HEK293 (cell line): Measurements from ENCODE around the gene HECTD4.
A peak's percentile ranks its signal among the peaks of the same experiment; 100 is the strongest.

Experiments
- BCL11B ChIP-seq: fragments of 450-650 bp; formaldehyde crosslinking; IDR thresholded peaks from 2 replicates; pipeline ENCODE4 v1.5.1; 2016; ENCODE audit warnings: low read depth, missing biosample characterization, missing genetic modification characterization
- HOXA7 ChIP-seq: sonication (generic); formaldehyde crosslinking; IDR thresholded peaks from 2 replicates; pipeline ENCODE4 v1.8.1; 2022; ENCODE audit warnings: missing genetic modification reagents, borderline replicate concordance
- INSM2 ChIP-seq: fragments of 450-650 bp; formaldehyde crosslinking; IDR thresholded peaks from 2 replicates; pipeline ENCODE4 v1.5.1; 2016; ENCODE audit warnings: missing biosample characterization, missing genetic modification characterization
- KLF10 ChIP-seq: fragments of 450-650 bp; IDR thresholded peaks from 2 replicates; pipeline ENCODE4 v1.5.1; 2018; ENCODE audit warnings: missing biosample characterization, mild to moderate bottlenecking, missing genetic modification characterization
- KLF8 ChIP-seq: fragments of 450-650 bp; formaldehyde crosslinking; IDR thresholded peaks from 2 replicates; pipeline ENCODE4 v1.5.1; 2016; ENCODE audit warnings: missing biosample characterization, missing genetic modification characterization
- MZF1 ChIP-seq: fragments of 450-650 bp; formaldehyde crosslinking; IDR thresholded peaks from 2 replicates; pipeline ENCODE4 v1.5.1; 2017; ENCODE audit warnings: missing biosample characterization, missing genetic modification characterization, borderline replicate concordance
- OVOL3 ChIP-seq: fragments of 450-650 bp; formaldehyde crosslinking; IDR thresholded peaks from 2 replicates; pipeline ENCODE4 v1.5.1; 2016; ENCODE audit warnings: missing biosample characterization, missing genetic modification characterization
- SP2 ChIP-seq: fragments of 450-650 bp; formaldehyde crosslinking; IDR thresholded peaks from 2 replicates; pipeline ENCODE4 v1.5.1; 2016; ENCODE audit warnings: missing biosample characterization, missing genetic modification characterization
- SP3 ChIP-seq: fragments of 450-650 bp; formaldehyde crosslinking; IDR thresholded peaks from 2 replicates; pipeline ENCODE4 v1.5.1; 2016; ENCODE audit warnings: missing biosample characterization, missing genetic modification characterization
- ZBTB10 ChIP-seq: fragments of 450-650 bp; formaldehyde crosslinking; IDR thresholded peaks from 2 replicates; pipeline ENCODE4 v1.5.1; 2016; ENCODE audit warnings: missing biosample characterization, missing genetic modification characterization
- ZBTB17 ChIP-seq: fragments of 450-650 bp; formaldehyde crosslinking; IDR thresholded peaks from 2 replicates; pipeline ENCODE4 v1.5.1; 2016; ENCODE audit warnings: missing biosample characterization, missing genetic modification characterization
- ZBTB20 ChIP-seq: fragments of 450-650 bp; formaldehyde crosslinking; IDR thresholded peaks from 2 replicates; pipeline ENCODE4 v1.5.1; 2016; ENCODE audit warnings: missing biosample characterization, missing genetic modification characterization
- ZBTB6 ChIP-seq: fragments of 450-650 bp; formaldehyde crosslinking; IDR thresholded peaks from 2 replicates; pipeline ENCODE4 v1.5.1; 2017; ENCODE audit warnings: missing biosample characterization, missing genetic modification characterization
- ZNF175 ChIP-seq: fragments of 450-650 bp; formaldehyde crosslinking; IDR thresholded peaks from 2 replicates; pipeline ENCODE4 v1.5.1; 2016; ENCODE audit warnings: missing biosample characterization, missing genetic modification characterization
- ZNF2 ChIP-seq: fragments of 450-650 bp; formaldehyde crosslinking; IDR thresholded peaks from 2 replicates; pipeline ENCODE4 v1.5.1; 2016; ENCODE audit warnings: missing biosample characterization, missing genetic modification characterization
- ZNF239 ChIP-seq: fragments of 450-650 bp; formaldehyde crosslinking; IDR thresholded peaks from 2 replicates; pipeline ENCODE4 v1.5.1; 2016; ENCODE audit warnings: missing biosample characterization, missing genetic modification characterization
- ZNF302 ChIP-seq: fragments of 450-650 bp; formaldehyde crosslinking; IDR thresholded peaks from 2 replicates; pipeline ENCODE4 v1.5.1; 2016; ENCODE audit warnings: missing biosample characterization, missing genetic modification characterization, low read depth
- ZNF350 ChIP-seq: fragments of 450-650 bp; formaldehyde crosslinking; IDR thresholded peaks from 2 replicates; pipeline ENCODE4 v1.5.0; 2017; ENCODE audit warnings: missing biosample characterization, mild to moderate bottlenecking, missing genetic modification characterization
- ZNF416 ChIP-seq: fragments of 450-650 bp; formaldehyde crosslinking; IDR thresholded peaks from 2 replicates; pipeline ENCODE4 v1.5.1; 2016; ENCODE audit warnings: missing biosample characterization, missing genetic modification characterization
- ZNF433 ChIP-seq: fragments of 450-650 bp; formaldehyde crosslinking; IDR thresholded peaks from 2 replicates; pipeline ENCODE4 v1.5.1; 2016; ENCODE audit warnings: missing biosample characterization, missing genetic modification characterization, low read depth
- ZNF513 ChIP-seq: fragments of 450-650 bp; IDR thresholded peaks from 2 replicates; pipeline ENCODE4 v1.5.1; 2018; ENCODE audit warnings: missing biosample characterization, missing genetic modification characterization
- ZNF544 ChIP-seq: fragments of 450-650 bp; formaldehyde crosslinking; IDR thresholded peaks from 2 replicates; pipeline ENCODE4 v1.5.0; 2017; ENCODE audit warnings: missing biosample characterization, missing genetic modification characterization
- ZNF571 ChIP-seq: fragments of 450-650 bp; formaldehyde crosslinking; IDR thresholded peaks from 2 replicates; pipeline ENCODE4 v1.5.0; 2017; ENCODE audit warnings: missing biosample characterization, missing genetic modification characterization
- ZNF580 ChIP-seq: fragments of 450-650 bp; formaldehyde crosslinking; IDR thresholded peaks from 2 replicates; pipeline ENCODE4 v1.5.1; 2016; ENCODE audit warnings: missing biosample characterization, missing genetic modification characterization
- ZNF610 ChIP-seq: fragments of 450-650 bp; formaldehyde crosslinking; IDR thresholded peaks from 2 replicates; pipeline ENCODE4 v1.5.1; 2016; ENCODE audit warnings: missing biosample characterization, missing genetic modification characterization, borderline replicate concordance
- ZNF776 ChIP-seq: fragments of 450-650 bp; formaldehyde crosslinking; IDR thresholded peaks from 2 replicates; pipeline ENCODE4 v1.5.0; 2017; ENCODE audit warnings: missing biosample characterization, missing genetic modification characterization, borderline replicate concordance
- ZSCAN18 ChIP-seq: fragments of 450-650 bp; formaldehyde crosslinking; IDR thresholded peaks from 2 replicates; pipeline ENCODE4 v1.5.1; 2016; ENCODE audit warnings: missing biosample characterization, missing genetic modification characterization

The HECTD4 gene

GRCh38 chr12:112409064-112409905 is 27.1 kb upstream of the HECTD4 start, which contains the start of gene RPL6 (continued):
- TF ChIP-seq ZNF513 (tag by site-specific recombination) (no peak), SP2 (tag by site-specific recombination) (peak; percentile 73), OVOL3 (no peak), ZNF610 (tag by site-specific recombination) (peak; percentile 19; the same call in 1 of the 2 replicates), ZNF776 (tag by site-specific recombination) (no peak), ZNF239 (tag by site-specific recombination) (no peak), ZNF416 (tag by site-specific recombination) (no peak), ZNF544 (tag by site-specific recombination) (no peak), ZBTB10 (tag by site-specific recombination) (peak; percentile 58), HOXA7 (CRISPR knock-in tag) (no peak), ZNF175 (tag by site-specific recombination) (no peak), ZNF350 (tag by site-specific recombination) (no peak), KLF8 (tag by site-specific recombination) (0 out of 2 replicates have a peak, but pooled peaks have one; percentile 37), ZBTB6 (peak; percentile 18; the same call in 1 of the 2 replicates), ZBTB20 (tag by site-specific recombination) (0 out of 2 replicates have a peak, but pooled peaks have one; percentile 19), ZNF580 (peak; percentile 93), ZSCAN18 (peak; percentile 61), ZNF302 (tag by site-specific recombination) (no peak), ZNF2 (peak; percentile 94), BCL11B (tag by site-specific recombination) (no peak), KLF10 (tag by site-specific recombination) (0 out of 2 replicates have a peak, but pooled peaks have one; percentile 11), INSM2 (tag by site-specific recombination) (no peak; the same call in 1 of the 2 replicates), ZNF433 (tag by site-specific recombination) (no peak), MZF1 (tag by site-specific recombination) (no peak), ZBTB17 (peak; percentile 86), SP3 (tag by site-specific recombination) (peak; percentile 55; the same call in 1 of the 2 replicates), ZNF571 (tag by site-specific recombination) (no peak)
